Gastrocnemius medialis (tissue), 4 donors: ENCODE data around the gene VSIR. TPM values are rescaled to one million over a fixed set of nuclear protein-coding genes. Genes with fewer than 3 reads are reported as not detected.

ENCODE experiments used
- ATAC-seq, 2 donors: fragments of 150-250 bp; one replicate each; pipeline ENCODE4 v1.9.1; 2016
- DNase-seq, 2 donors: peaks; one replicate each; pipeline ENCODE4 v3.0.0-alpha.2; 2019
- H3K27ac ChIP-seq, 4 donors: fragments of 200-600 bp; sonication (generic); 1 replicate in 1 of 4; 2 replicates in 3 of 4; pipeline ENCODE4 v1.5.1; 2016 to 2018; ENCODE audit warnings: mild to moderate bottlenecking in 2 of 4, moderate library complexity in 1 of 4
- H3K27me3 ChIP-seq, 3 donors: fragments of 200-600 bp; sonication (generic) in 2 of 3; 1 replicate in 1 of 3; 2 replicates in 2 of 3; pipeline versions ENCODE4 v1.5.1 to v1.6.0; 2016 to 2019; ENCODE audit warnings: mild to moderate bottlenecking in 1 of 3, moderate library complexity in 1 of 3
- H3K36me3 ChIP-seq, 2 donors: fragments of 200-600 bp; sonication (generic) in 1 of 2; one replicate each; pipeline ENCODE4 v1.5.1; 2017 to 2018
- H3K4me1 ChIP-seq, 2 donors: fragments of 200-600 bp; sonication (generic) in 1 of 2; one replicate each; pipeline ENCODE4 v1.5.1; 2016 to 2017; ENCODE audit warnings: mild to moderate bottlenecking in 2 of 2
- H3K4me3 ChIP-seq, 4 donors: fragments of 200-600 bp; sonication (generic) in 3 of 4; 1 replicate in 1 of 4; 2 replicates in 3 of 4; pipeline ENCODE4 v1.5.1; 2016 to 2019; ENCODE audit warnings: mild to moderate bottlenecking in 2 of 4
- H3K9me3 ChIP-seq, 3 donors: fragments of 200-600 bp; sonication (generic) in 2 of 3; 1 replicate in 1 of 3; 2 replicates in 2 of 3; pipeline ENCODE4 v1.5.1; 2016 to 2019
- CTCF ChIP-seq, 5 experiments: fragments of 450-650 bp in 3 of 5; fragments of 200-600 bp in 2 of 5; sonication (generic) in 2 of 5; IDR thresholded peaks in 4 of 5; conservative IDR thresholded peaks in 1 of 5; 1 replicate in 4 of 5; 2 replicates in 1 of 5; pipeline ENCODE4 v1.5.1; 2016 to 2019; ENCODE audit warnings: antibody characterized with exemption in 5 of 5, mild to moderate bottlenecking in 3 of 5, moderate library complexity in 3 of 5
- POLR2A ChIP-seq, 2 donors: fragments of 450-650 bp; IDR thresholded peaks; one replicate each; pipeline ENCODE4 v1.6.1; 2017; ENCODE audit warnings: antibody characterized with exemption in 2 of 2, mild to moderate bottlenecking in 2 of 2, moderate library complexity in 2 of 2
- in situ Hi-C, 4 donors: fragments of 200-750 bp; cut with MboI; loops; one replicate each; pipeline versions ENCODE4 v1.15.0 to v1.8.0; 2017; ENCODE audit warnings: low sequenced_read_pairs in 4 of 4
- intact Hi-C: fragments of 100-400 bp; cut with DNase I; formaldehyde crosslinking; loops from one replicate; pipeline ENCODE4 v1.15.1; 2023; ENCODE audit warnings: low total_unique reads
- total RNA-seq, 4 donors: library from RNA; depleted of rRNA; stranded (reverse); fragments of >200 nt; gene quantifications; one replicate each; pipeline versions ENCODE4 v1.1.0 to v1.2.3, GENCODE V29; 2016

VSIR gene
- total RNA-seq, 4 donors from 2014 or later: 7.9 to 20.7 (median 16.9) TPM

- peak; percentile 57 to 67 for ATAC-seq
- no peak overlapping the region for H3K27ac ChIP-seq
- no peaks in the 10 kb centered on the region for H3K9me3 ChIP-seq
- intact Hi-C loops (loop anchor here (5.0 kb wide), 3 partner anchors 105 to 495 kb away; partner anchors contain the start of gene SLC29A3), in situ Hi-C loops (loop anchor here (10.0 to 25.0 kb wide), 4 partner anchors 425 to 500 kb away; partner anchors contain the start of genes CDH23 (in 2 of the 4) and SLC29A3 (in 2 of the 4))
- no peaks in the 10 kb centered on the region for H3K27me3 ChIP-seq
- no peak overlapping the region for H3K4me3 ChIP-seq
- H3K36me3 ChIP-seq: peaks cover 0 to 26% of the 10 kb centered on the region in 2 donors
- peaks cover 0 to 12% of the 10 kb centered on the region in 2 donors for H3K4me1 ChIP-seq
- peak in 1 of 2 donors; percentile 56 for DNase-seq
- peak; percentile 79 to 90 (median 85) for TF ChIP-seq CTCF (IDR thresholded peaks at IDR 0.05 in 4 of 5, conservative IDR thresholded peaks at IDR 0.05 in 1 of 5)
- no peak for TF ChIP-seq POLR2A (IDR thresholded peaks at IDR 0.05)
These were observed 38.9 kb upstream of the VSIR start for GRCh38 chr10:71812016-71812912.

- in situ Hi-C loops: loop anchor here (10.0 to 25.0 kb wide), 4 partner anchors 424 to 499 kb away; partner anchors contain the start of genes CDH23 (in 2 of the 4) and SLC29A3 (in 2 of the 4)
- no peak for ATAC-seq
These were observed 38.0 kb upstream of the VSIR start for GRCh38 chr10:71811351-71811750.

GRCh38 chr10:71810048-71810750, 36.9 kb upstream of the VSIR start:
- H3K4me1 ChIP-seq: no peaks in the 10 kb centered on the region
- in situ Hi-C loops (loop anchor here (10.0 to 25.0 kb wide), 4 partner anchors 423 to 498 kb away; partner anchors contain the start of genes CDH23 (in 2 of the 4) and SLC29A3 (in 2 of the 4)), intact Hi-C loops (loop anchor here (5.0 kb wide), 3 partner anchors 103 to 493 kb away; partner anchors contain the start of gene SLC29A3)
- H3K36me3 ChIP-seq: peaks cover 0 to 6% of the 10 kb centered on the region in 2 donors
- H3K27ac ChIP-seq: no peak overlapping the region
- no peaks in the 10 kb centered on the region for H3K9me3 ChIP-seq
- no peak overlapping the region for H3K4me3 ChIP-seq
- TF ChIP-seq CTCF (IDR thresholded peaks at IDR 0.05 in 4 of 5, conservative IDR thresholded peaks at IDR 0.05 in 1 of 5): no peak
- no peak for TF ChIP-seq POLR2A (IDR thresholded peaks at IDR 0.05)
- no peak for DNase-seq
- H3K27me3 ChIP-seq: no peaks in the 10 kb centered on the region
- no peak for ATAC-seq

More at GRCh38 chr10:71811351-71811750, 38.0 kb upstream of the VSIR start:
- peaks cover 0 to 17% of the 10 kb centered on the region in 2 donors for H3K36me3 ChIP-seq
- no peak for DNase-seq
- TF ChIP-seq CTCF (IDR thresholded peaks at IDR 0.05 in 4 of 5, conservative IDR thresholded peaks at IDR 0.05 in 1 of 5) (no peak), POLR2A (IDR thresholded peaks at IDR 0.05) (no peak)
- H3K9me3 ChIP-seq: no peaks in the 10 kb centered on the region
- H3K27me3 ChIP-seq: no peaks in the 10 kb centered on the region
- intact Hi-C loops: loop anchor here (5.0 kb wide), 3 partner anchors 104 to 494 kb away; partner anchors contain the start of gene SLC29A3
- no peak overlapping the region for H3K4me3 ChIP-seq
- H3K27ac ChIP-seq: no peak overlapping the region
- H3K4me1 ChIP-seq: peaks cover 0 to 2% of the 10 kb centered on the region in 2 donors

- intact Hi-C loops: loop anchor here (5.0 kb wide), 3 partner anchors 102 to 492 kb away; partner anchors contain the start of gene SLC29A3
- Histone ChIP-seq H3K9me3 (no peaks in the 10 kb centered on the region), H3K27me3 (no peaks in the 10 kb centered on the region), H3K27ac (no peak overlapping the region), H3K4me3 (no peak overlapping the region), H3K4me1 (no peaks in the 10 kb centered on the region), H3K36me3 (peaks cover 0 to under 1% of the 10 kb centered on the region in 2 donors)
- ATAC-seq (no peak), DNase-seq (no peak)
- TF ChIP-seq CTCF (IDR thresholded peaks at IDR 0.05 in 4 of 5, conservative IDR thresholded peaks at IDR 0.05 in 1 of 5) (no peak), POLR2A (IDR thresholded peaks at IDR 0.05) (no peak)
- in situ Hi-C loops: loop anchor here (10.0 to 25.0 kb wide), 4 partner anchors 422 to 497 kb away; partner anchors contain the start of genes CDH23 (in 2 of the 4) and SLC29A3 (in 2 of the 4)
These were observed 36.3 kb upstream of the VSIR start for GRCh38 chr10:71809628-71810027.
